Neuronal stem cell (in vitro differentiated cells): ENCODE data around the gene AIG1.

Experiments used
- DNase-seq: peaks from one replicate; pipeline ENCODE4 v3.0.0-alpha.2; 2013; ENCODE audit warnings: low spot score
- H2AFZ ChIP-seq: one replicate; pipeline ENCODE4 v1.6.1; 2013; ENCODE audit warnings: mild to moderate bottlenecking, low read length, inconsistent platforms
- H2AK5ac ChIP-seq: 2 replicates; pipeline ENCODE4 v1.6.1; 2013; ENCODE audit warnings: low read depth, mild to moderate bottlenecking, inconsistent platforms, low read length, moderate library complexity, mixed read lengths
- H2BK120ac ChIP-seq: 2 replicates; pipeline ENCODE4 v1.6.1; 2013; ENCODE audit warnings: low read depth, mild to moderate bottlenecking, inconsistent platforms, low read length, moderate library complexity, mixed read lengths
- H2BK12ac ChIP-seq: one replicate; pipeline ENCODE4 v1.6.1; 2013; ENCODE audit warnings: low read length, inconsistent platforms
- H2BK15ac ChIP-seq: 2 replicates; pipeline ENCODE4 v1.6.1; 2013; ENCODE audit warnings: mild to moderate bottlenecking, low read length, inconsistent platforms, mixed read lengths
- H2BK5ac ChIP-seq: one replicate; pipeline ENCODE4 v1.6.1; 2013; ENCODE audit warnings: inconsistent platforms, mild to moderate bottlenecking, low read length, moderate library complexity
- H3K14ac ChIP-seq: one replicate; pipeline ENCODE4 v1.6.1; 2013; ENCODE audit warnings: low read length, inconsistent platforms
- H3K18ac ChIP-seq: 2 replicates; pipeline ENCODE4 v1.6.1; 2013; ENCODE audit warnings: low read length, inconsistent platforms
- H3K23ac ChIP-seq: 2 replicates; pipeline ENCODE4 v1.6.1; 2013; ENCODE audit warnings: low read depth, mild to moderate bottlenecking, mixed read lengths, low read length, inconsistent platforms; ENCODE audit not compliant: poor library complexity
- H3K27ac ChIP-seq: replicated peaks from 3 replicates; pipeline ENCODE4 v1.5.1; 2013; ENCODE audit warnings: low read length, inconsistent platforms
- H3K27me3 ChIP-seq, 3 experiments: 2 replicates each; pipeline ENCODE4 v1.6.1; 2013; ENCODE audit warnings: low read length in 3 of 3, mild to moderate bottlenecking in 2 of 3, inconsistent platforms in 1 of 3, low read depth in 1 of 3, mixed read lengths in 1 of 3, moderate library complexity in 1 of 3; ENCODE audit not compliant: control insufficient read depth in 3 of 3, insufficient read depth in 3 of 3
- H3K36me3 ChIP-seq, 2 donors: replicated peaks in 1 of 2; 2 replicates each; pipeline ENCODE4 v1.6.1; 2013; ENCODE audit warnings: low read length in 2 of 2; ENCODE audit not compliant: control insufficient read depth in 2 of 2, insufficient read depth in 2 of 2
- H3K4ac ChIP-seq: 2 replicates; pipeline ENCODE4 v1.6.1; 2013; ENCODE audit warnings: inconsistent platforms, mild to moderate bottlenecking, low read length, moderate library complexity
- H3K4me1 ChIP-seq, 2 donors: 1 replicate in 1 of 2; 2 replicates in 1 of 2; pipeline ENCODE4 v1.6.1; 2013; ENCODE audit warnings: low read length in 2 of 2, low read depth in 1 of 2; ENCODE audit not compliant: control insufficient read depth in 2 of 2, insufficient read depth in 1 of 2
- H3K4me2 ChIP-seq: one replicate; pipeline ENCODE4 v1.6.1; 2013; ENCODE audit warnings: mild to moderate bottlenecking, low read length, inconsistent platforms; ENCODE audit not compliant: insufficient read depth, poor library complexity, severe bottlenecking
- H3K4me3 ChIP-seq, 2 donors: 2 replicates each; pipeline ENCODE4 v1.5.1; 2013; ENCODE audit warnings: low read length in 2 of 2, mild to moderate bottlenecking in 2 of 2, inconsistent platforms in 1 of 2, moderate library complexity in 1 of 2
- H3K79me1 ChIP-seq: one replicate; pipeline ENCODE4 v1.6.1; 2013; ENCODE audit warnings: low read depth, mild to moderate bottlenecking, inconsistent platforms, low read length, moderate library complexity
- H3K9ac ChIP-seq: one replicate; pipeline ENCODE4 v1.6.1; 2013; ENCODE audit warnings: mild to moderate bottlenecking, low read depth, low read length, inconsistent platforms; ENCODE audit not compliant: poor library complexity
- H3K9me3 ChIP-seq, 2 donors: replicated peaks in 1 of 2; 2 replicates each; pipeline versions ENCODE3 to v1.6.1; 2013; ENCODE audit warnings: low read length in 2 of 2, mild to moderate bottlenecking in 2 of 2, inconsistent platforms in 1 of 2, low read depth in 1 of 2, mixed read lengths in 1 of 2, moderate library complexity in 1 of 2; ENCODE audit not compliant: control insufficient read depth in 2 of 2, insufficient read depth in 1 of 2
- H4K8ac ChIP-seq: one replicate; pipeline ENCODE4 v1.6.1; 2013; ENCODE audit warnings: low read depth, mild to moderate bottlenecking, inconsistent platforms, low read length, moderate library complexity
- H4K91ac ChIP-seq: one replicate; pipeline ENCODE4 v1.6.1; 2013; ENCODE audit warnings: low read length, low read depth, mild to moderate bottlenecking, inconsistent platforms; ENCODE audit not compliant: poor library complexity
- WGBS, 2 donors: extraction: QIAGEN DNeasy Blood & Tissue Kit; methylation state at CpG; one replicate each; pipeline ENCODE4 v1.1.7; 2013; ENCODE audit warnings: missing lambda C conversion rate in 2 of 2, mixed read lengths in 1 of 2; ENCODE audit not compliant: insufficient read length in 2 of 2, insufficient replicate concordance in 1 of 2; ENCODE audit errors: extremely low coverage in 2 of 2; 5-methylcytosine and 5-hydroxymethylcytosine counted together

Gene AIG1

GRCh38 chr6:143233554-143234285 is 173.0 kb downstream of the AIG1 start:
- H3K9ac ChIP-seq, result no peak overlapping the region
- H2BK5ac ChIP-seq, result no peak overlapping the region
- H3K18ac ChIP-seq, result no peak overlapping the region
- H3K4me1 ChIP-seq, result no peaks in the 10 kb centered on the region
- no peaks in the 10 kb centered on the region for H3K36me3 ChIP-seq
- H2AFZ ChIP-seq, result no peak overlapping the region
- no peak overlapping the region for H2BK12ac ChIP-seq
- H3K79me1 ChIP-seq, result no peaks in the 10 kb centered on the region
- DNase-seq, result peak; percentile 20
- no peaks in the 10 kb centered on the region for H3K27me3 ChIP-seq
- H3K9me3 ChIP-seq, result no peaks in the 10 kb centered on the region
- no CpG with 5 or more reads among the region's 8 CpGs for WGBS, 2 donors
- H3K4me2 ChIP-seq, result no peak overlapping the region
- H4K8ac ChIP-seq, result no peak overlapping the region
- H4K91ac ChIP-seq, result no peak overlapping the region
- H3K27ac ChIP-seq, result no peak overlapping the region
- no peak overlapping the region for H3K23ac ChIP-seq
- no peak overlapping the region for H3K4ac ChIP-seq
- H3K4me3 ChIP-seq, result no peak overlapping the region
- no peak overlapping the region for H2BK120ac ChIP-seq
- H2AK5ac ChIP-seq, result no peak overlapping the region
- no peak overlapping the region for H2BK15ac ChIP-seq
- H3K14ac ChIP-seq, result no peak overlapping the region

- H2AFZ ChIP-seq, result no peak overlapping the region
- WGBS, 2 donors, result no CpG with 5 or more reads among the region's 2 CpGs
- no peak overlapping the region for H2BK12ac ChIP-seq
Observed at GRCh38 chr6:143234734-143235133, 174.0 kb downstream of the AIG1 start.

GRCh38 chr6:143236151-143236798 is 175.6 kb downstream of the AIG1 start:
- no peaks in the 10 kb centered on the region for H3K4me1 ChIP-seq
- no peak overlapping the region for H4K8ac ChIP-seq
- no peak overlapping the region for H2BK15ac ChIP-seq
- no peak overlapping the region for H4K91ac ChIP-seq
- no peak overlapping the region for H2AK5ac ChIP-seq
- H3K14ac ChIP-seq, result no peak overlapping the region
- H3K79me1 ChIP-seq, result no peaks in the 10 kb centered on the region
- no peak overlapping the region for H3K23ac ChIP-seq
- H3K18ac ChIP-seq, result no peak overlapping the region
- H3K9ac ChIP-seq, result no peak overlapping the region
- H2BK120ac ChIP-seq, result no peak overlapping the region
- H3K9me3 ChIP-seq, result no peaks in the 10 kb centered on the region
- WGBS, 2 donors, result no CpG with 5 or more reads among the region's 16 CpGs
- no peaks in the 10 kb centered on the region for H3K27me3 ChIP-seq
- H3K36me3 ChIP-seq, result no peaks in the 10 kb centered on the region
- H2AFZ ChIP-seq, result no peak overlapping the region
- H3K4me2 ChIP-seq, result no peak overlapping the region
- no peak for DNase-seq
- H3K4me3 ChIP-seq, result no peak overlapping the region
- no peak overlapping the region for H3K27ac ChIP-seq
- no peak overlapping the region for H3K4ac ChIP-seq
- no peak overlapping the region for H2BK12ac ChIP-seq
- no peak overlapping the region for H2BK5ac ChIP-seq

More at GRCh38 chr6:143234734-143235133, 174.0 kb downstream of the AIG1 start:
- Histone ChIP-seq H3K4me3 (no peak overlapping the region), H3K14ac (no peak overlapping the region), H2BK120ac (no peak overlapping the region), H3K4me1 (no peaks in the 10 kb centered on the region), H3K9me3 (no peaks in the 10 kb centered on the region), H3K23ac (no peak overlapping the region), H2AK5ac (no peak overlapping the region), H4K91ac (no peak overlapping the region), H3K36me3 (no peaks in the 10 kb centered on the region), H3K27ac (no peak overlapping the region), H3K79me1 (no peaks in the 10 kb centered on the region), H2BK5ac (no peak overlapping the region), H3K18ac (no peak overlapping the region), H4K8ac (no peak overlapping the region), H3K4me2 (no peak overlapping the region), H3K27me3 (no peaks in the 10 kb centered on the region), H3K4ac (no peak overlapping the region), H2BK15ac (no peak overlapping the region), H3K9ac (no peak overlapping the region)
- DNase-seq, result no peak

GRCh38 chr6:143238306-143238705 is 177.6 kb downstream of the AIG1 start:
- no CpG with 5 or more reads among the region's 1 CpG for WGBS, 2 donors
- Histone ChIP-seq H3K9me3 (no peaks in the 10 kb centered on the region), H3K18ac (no peak overlapping the region), H2BK5ac (no peak overlapping the region), H3K4ac (no peak overlapping the region), H2AFZ (no peak overlapping the region), H3K23ac (no peak overlapping the region), H2AK5ac (no peak overlapping the region), H3K36me3 (no peaks in the 10 kb centered on the region), H2BK15ac (no peak overlapping the region), H3K14ac (no peak overlapping the region), H4K91ac (no peak overlapping the region), H3K4me2 (no peak overlapping the region), H3K27me3 (no peaks in the 10 kb centered on the region), H2BK120ac (no peak overlapping the region), H3K79me1 (no peaks in the 10 kb centered on the region), H3K27ac (no peak overlapping the region), H2BK12ac (no peak overlapping the region), H3K4me3 (no peak overlapping the region), H4K8ac (no peak overlapping the region), H3K4me1 (no peaks in the 10 kb centered on the region), H3K9ac (no peak overlapping the region)
- DNase-seq, result no peak
